ENCODE results near the gene TPGS1. TPM values are rescaled to one million over a fixed set of nuclear protein-coding genes. Genes with fewer than 3 reads are reported as not detected.

TPGS1 gene
- total and polyA plus RNA-seq, 3 donors from 2014 or later, result 5.4 to 104 (median 98.5) TPM

DNA sequence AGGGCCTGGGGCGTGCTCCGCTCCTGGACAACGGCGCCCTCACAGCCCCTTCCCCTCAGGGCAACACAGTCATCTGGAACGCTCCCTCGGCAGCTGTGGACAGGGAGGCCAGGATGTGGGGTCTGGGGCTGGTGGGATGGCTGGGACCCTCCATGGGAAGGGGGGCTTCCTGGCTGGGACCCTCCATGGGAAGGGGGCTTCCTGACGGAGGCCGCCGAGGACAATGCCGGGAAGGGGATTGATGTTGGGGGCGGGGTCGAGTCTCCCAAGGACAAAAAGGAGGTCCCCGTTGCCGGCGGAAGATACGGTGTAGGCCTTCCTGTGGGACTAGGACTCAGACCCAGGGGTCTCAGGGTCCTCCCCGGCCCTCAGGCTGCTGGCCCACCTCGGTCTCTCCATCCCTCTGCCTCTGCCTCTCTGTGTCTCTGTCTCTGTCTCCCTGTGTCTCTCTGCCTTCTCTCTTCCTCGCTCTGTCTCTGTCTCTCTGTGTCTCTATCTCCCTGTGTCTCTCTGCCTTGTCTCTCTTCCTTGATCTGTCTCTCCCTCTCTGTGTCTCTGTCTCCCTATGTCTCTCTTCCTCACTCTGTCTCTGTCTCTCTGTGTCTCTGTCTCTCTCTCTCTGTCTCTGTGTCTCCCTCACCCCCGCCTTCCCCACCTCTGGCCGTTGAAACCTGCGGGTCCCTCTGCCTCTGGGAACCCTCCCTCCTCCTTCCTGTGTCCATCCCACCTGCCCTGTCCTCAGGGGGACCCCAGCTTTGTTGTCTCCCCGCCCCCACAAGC is 13.7 kb upstream of the TPGS1 start:
- intact Hi-C loops (cut with DNase I; ENCODE audit: low total_unique reads), result no loop called here
- Histone ChIP-seq H3K27ac (no peak overlapping the region), H3K36me3 (ENCODE audit: low read depth, missing control alignments) (no peaks in the 10 kb centered on the region), H3K27me3 (no peaks in the 10 kb centered on the region), H3K4me3 (no peak overlapping the region), H3K4me1 (peaks cover 17% of the 10 kb centered on the region), H3K9me3 (no peaks in the 10 kb centered on the region)
- no peak for TF ChIP-seq CTCF (IDR thresholded peaks at IDR 0.05)
- no peak for TF ChIP-seq POLR2A (IDR thresholded peaks at IDR 0.05)
- 65 to 79% methylated on average over 18 to 23 of the region's 23 CpGs for WGBS, 2 donors
- DNase-seq, result no peak

GRCh38 chr19:494171-495080 is 12.9 kb upstream of the TPGS1 start:
- intact Hi-C loops (cut with DNase I; ENCODE audit: low total_unique reads), result no loop called here
- 55 to 65% methylated on average over 6 to 21 of the region's 22 CpGs for WGBS, 2 donors

DNA sequence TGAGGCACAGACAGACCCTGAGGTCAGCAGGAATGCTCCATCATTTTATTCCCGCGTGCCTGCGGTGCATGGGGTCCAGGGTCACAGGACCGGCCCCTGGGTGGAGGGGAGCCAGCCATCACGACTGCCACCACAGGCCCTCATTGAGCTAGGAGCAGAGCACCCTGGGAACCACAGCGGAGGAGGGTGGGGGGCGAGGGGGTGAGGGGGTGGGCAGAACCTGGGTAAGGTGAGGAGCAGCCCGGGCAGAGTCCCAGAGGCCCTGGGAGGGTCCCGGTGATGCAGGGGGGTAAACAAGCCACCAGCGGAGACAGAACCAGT is 12.3 kb upstream of the TPGS1 start:
- intact Hi-C loops (cut with DNase I; ENCODE audit: low total_unique reads), result no loop called here
- no peak overlapping the region for H3K4me3 ChIP-seq
- 53 to 54% methylated on average over 5 to 10 of the region's 10 CpGs for WGBS, 2 donors
- DNase-seq, result no peak
- peaks cover 12% of the 10 kb centered on the region for H3K4me1 ChIP-seq
- TF ChIP-seq POLR2A (IDR thresholded peaks at IDR 0.05) (no peak), CTCF (IDR thresholded peaks at IDR 0.05) (no peak)
- no peak overlapping the region for H3K27ac ChIP-seq
- H3K27me3 ChIP-seq, result no peaks in the 10 kb centered on the region
- H3K9me3 ChIP-seq, result no peaks in the 10 kb centered on the region
- H3K36me3 ChIP-seq (ENCODE audit: low read depth, missing control alignments), result no peaks in the 10 kb centered on the region

More at GRCh38 chr19:494171-495080, 12.9 kb upstream of the TPGS1 start:
- H3K9me3 ChIP-seq, result no peaks in the 10 kb centered on the region
- no peak for DNase-seq
- H3K4me3 ChIP-seq, result no peak overlapping the region
- H3K27ac ChIP-seq, result no peak overlapping the region
- H3K27me3 ChIP-seq, result no peaks in the 10 kb centered on the region
- H3K36me3 ChIP-seq (ENCODE audit: low read depth, missing control alignments), result no peaks in the 10 kb centered on the region
- peaks cover 15% of the 10 kb centered on the region for H3K4me1 ChIP-seq
- TF ChIP-seq CTCF (IDR thresholded peaks at IDR 0.05) (no peak), POLR2A (IDR thresholded peaks at IDR 0.05) (no peak)

- H3K4me1 ChIP-seq, result peaks cover 12% of the 10 kb centered on the region
- intact Hi-C loops (cut with DNase I; ENCODE audit: low total_unique reads), result no loop called here
- DNase-seq, result no peak
- 10 to 29% methylated on average over 13 to 32 of the region's 32 CpGs for WGBS, 2 donors
- TF ChIP-seq CTCF (IDR thresholded peaks at IDR 0.05), result peak; percentile 20 to 78 (median 74)
- no peak for TF ChIP-seq POLR2A (IDR thresholded peaks at IDR 0.05)
- no peaks in the 10 kb centered on the region for H3K27me3 ChIP-seq
- H3K27ac ChIP-seq, result no peak overlapping the region
- no peaks in the 10 kb centered on the region for H3K9me3 ChIP-seq
- H3K36me3 ChIP-seq (ENCODE audit: low read depth, missing control alignments), result no peaks in the 10 kb centered on the region
- no peak overlapping the region for H3K4me3 ChIP-seq
Measured at GRCh38 chr19:495402-496111, 11.7 kb upstream of the TPGS1 start.

Data from testis (tissue), 3 donors.